Measurements from ENCODE around the gene LRRC1.

The LRRC1 gene

DNA sequence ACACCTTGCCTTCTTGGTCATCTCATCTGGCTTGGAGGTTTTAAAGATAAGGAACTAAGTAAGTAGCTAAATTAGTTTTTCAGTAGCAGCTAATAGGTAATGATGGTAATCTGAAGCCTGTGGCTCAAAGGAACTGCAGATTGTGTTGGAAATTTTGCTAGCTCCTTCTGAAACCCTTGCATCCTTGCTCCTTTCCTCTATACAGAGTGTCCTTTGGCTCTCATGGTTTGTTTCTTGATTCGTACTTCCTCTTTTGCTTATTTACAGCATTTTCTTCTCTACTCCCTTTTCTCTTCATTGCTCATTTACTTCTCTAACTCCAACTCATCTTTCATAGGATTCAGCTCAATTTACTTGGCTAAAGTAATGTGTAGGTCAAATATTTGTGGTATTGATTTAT lies 19.0 kb downstream of the LRRC1 start:
- in situ Hi-C loops (cut with MboI; ENCODE audit: low sequenced_read_pairs): no loop called here

- in situ Hi-C loops (cut with MboI; ENCODE audit: low sequenced_read_pairs): no loop called here
These were observed 19.5 kb downstream of the LRRC1 start for GRCh38 chr6:53814353-53814752.

DNA sequence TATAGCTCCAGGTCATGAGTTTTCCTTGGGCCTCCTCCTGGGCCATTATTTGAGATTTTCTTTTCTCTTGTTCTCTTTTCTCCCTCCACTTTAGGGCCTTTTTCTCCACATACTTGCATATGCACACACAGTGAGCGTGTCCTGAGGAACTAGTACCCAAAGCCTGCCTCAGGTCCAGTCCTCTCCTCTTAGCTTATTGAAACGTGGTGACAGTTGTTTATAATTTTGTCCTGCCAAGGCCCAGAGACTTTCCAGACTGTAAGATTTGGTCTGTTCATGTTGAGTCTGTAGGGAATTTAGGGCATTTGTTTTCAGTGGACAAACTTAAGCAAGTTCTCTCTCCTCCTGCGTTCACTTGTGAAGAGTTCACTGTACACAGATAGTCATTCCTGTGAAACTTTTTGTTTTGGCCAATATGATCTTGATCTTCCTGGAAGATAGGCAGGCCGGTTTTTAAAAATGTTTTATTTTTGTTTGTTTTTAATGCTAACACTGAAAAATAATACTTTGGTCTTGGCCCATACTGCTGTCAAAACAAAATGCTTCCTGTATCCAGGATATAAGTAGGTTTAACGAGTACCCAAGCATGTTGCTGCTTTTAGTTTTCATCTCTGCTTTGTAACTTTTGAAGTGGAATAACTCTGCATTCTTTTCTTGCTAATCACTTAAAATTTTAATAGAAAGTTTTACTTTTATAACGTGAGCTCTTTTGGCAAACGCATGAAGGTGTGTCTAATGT lies 20.7 kb downstream of the LRRC1 start:
- in situ Hi-C loops (cut with MboI; ENCODE audit: low sequenced_read_pairs): no loop called here

GRCh38 chr6:53818858-53819609 lies 24.2 kb downstream of the LRRC1 start:
- in situ Hi-C loops (cut with MboI; ENCODE audit: low sequenced_read_pairs): no loop called here

GRCh38 chr6:53822401-53823125 lies 27.8 kb downstream of the LRRC1 start:
- in situ Hi-C loops (cut with MboI; ENCODE audit: low sequenced_read_pairs): no loop called here

GRCh38 chr6:53824714-53825113 lies 29.9 kb downstream of the LRRC1 start:
- in situ Hi-C loops (cut with MboI; ENCODE audit: low sequenced_read_pairs): no loop called here

GRCh38 chr6:53825532-53826321 lies 30.9 kb downstream of the LRRC1 start:
- in situ Hi-C loops (cut with MboI; ENCODE audit: low sequenced_read_pairs): no loop called here

- in situ Hi-C loops (cut with MboI; ENCODE audit: low sequenced_read_pairs): no loop called here
These were observed 32.7 kb downstream of the LRRC1 start for GRCh38 chr6:53827531-53827930.

GRCh38 chr6:53828215-53828614 lies 33.4 kb downstream of the LRRC1 start:
- in situ Hi-C loops (cut with MboI; ENCODE audit: low sequenced_read_pairs): no loop called here

DNA sequence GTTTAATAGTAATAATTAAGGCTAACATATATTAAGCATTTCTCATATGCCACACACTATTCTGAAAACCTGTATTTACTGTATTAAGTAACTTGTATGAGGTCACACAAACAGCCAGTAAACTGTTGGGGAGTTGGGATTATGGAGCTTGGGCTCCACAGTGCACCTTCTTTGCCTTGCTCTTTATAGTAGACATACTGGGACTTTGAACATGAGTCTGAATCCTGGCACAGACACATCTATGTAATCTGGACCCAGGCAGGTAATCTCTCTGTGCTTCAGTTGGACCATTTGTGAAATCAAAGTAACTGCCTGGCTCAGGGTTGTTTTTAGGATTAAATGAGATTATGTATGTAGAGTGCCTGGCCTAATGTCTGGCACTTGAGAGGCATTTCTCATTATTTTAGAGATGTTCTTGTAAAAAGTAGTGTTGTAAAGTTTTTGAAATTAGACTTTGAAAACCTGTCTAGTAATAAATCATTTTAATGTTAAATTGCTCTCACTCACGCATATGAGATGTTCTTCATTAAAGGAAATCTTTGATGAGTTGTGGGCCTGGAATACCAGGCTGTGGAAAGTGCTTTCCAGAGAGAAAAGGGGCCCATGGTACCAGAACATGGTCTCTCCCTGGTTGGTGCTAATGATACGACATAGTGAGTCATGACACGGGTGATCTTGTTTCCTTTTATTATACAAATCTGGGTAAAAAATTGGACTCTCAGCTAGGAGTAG lies 34.3 kb downstream of the LRRC1 start:
- in situ Hi-C loops (cut with MboI; ENCODE audit: low sequenced_read_pairs): no loop called here

DNA sequence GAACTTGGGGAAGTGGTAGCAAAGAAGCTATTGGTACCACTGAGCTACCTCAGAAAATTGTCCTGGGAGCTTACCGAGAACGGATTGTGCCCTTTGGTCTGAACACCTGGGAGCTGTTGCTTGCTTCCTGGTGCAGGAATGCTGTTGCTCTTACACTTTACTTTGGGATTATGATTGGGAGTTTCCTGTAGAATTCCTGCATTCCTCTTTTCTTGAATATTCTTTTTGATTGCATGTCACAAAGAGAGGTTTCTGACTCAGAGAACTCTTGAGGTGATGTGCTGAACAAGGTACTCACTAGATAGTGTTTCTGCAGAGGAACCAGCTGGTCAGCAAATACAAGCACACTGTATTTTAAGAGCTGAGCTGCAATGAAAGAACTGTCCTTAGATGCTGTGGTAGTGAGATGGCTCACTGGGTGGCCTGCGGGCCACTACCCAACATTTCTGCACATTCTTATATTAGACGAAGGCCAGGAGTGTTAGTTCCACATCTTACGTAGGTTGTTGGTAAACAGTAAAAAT lies 35.0 kb downstream of the LRRC1 start:
- in situ Hi-C loops (cut with MboI; ENCODE audit: low sequenced_read_pairs): no loop called here

DNA sequence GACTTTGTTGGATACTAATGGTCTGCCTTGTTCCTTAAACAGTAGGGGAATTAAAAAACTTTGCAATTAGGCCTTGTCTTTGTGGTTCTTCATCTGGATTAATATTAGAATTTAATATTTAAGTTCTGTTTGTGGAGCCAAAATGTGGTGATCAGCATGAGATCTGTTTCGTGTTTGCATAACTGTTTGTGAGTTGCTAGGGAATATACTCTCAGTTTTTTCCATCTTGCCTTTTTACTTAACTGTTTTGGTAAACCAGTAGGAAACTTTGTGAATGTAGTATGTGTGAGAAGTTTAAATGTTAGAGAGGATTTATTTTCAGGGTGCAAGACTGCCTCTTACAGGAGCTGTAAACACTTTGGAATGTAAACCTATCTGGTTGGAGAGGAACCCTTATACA lies 35.6 kb downstream of the LRRC1 start:
- in situ Hi-C loops (cut with MboI; ENCODE audit: low sequenced_read_pairs): no loop called here

DNA sequence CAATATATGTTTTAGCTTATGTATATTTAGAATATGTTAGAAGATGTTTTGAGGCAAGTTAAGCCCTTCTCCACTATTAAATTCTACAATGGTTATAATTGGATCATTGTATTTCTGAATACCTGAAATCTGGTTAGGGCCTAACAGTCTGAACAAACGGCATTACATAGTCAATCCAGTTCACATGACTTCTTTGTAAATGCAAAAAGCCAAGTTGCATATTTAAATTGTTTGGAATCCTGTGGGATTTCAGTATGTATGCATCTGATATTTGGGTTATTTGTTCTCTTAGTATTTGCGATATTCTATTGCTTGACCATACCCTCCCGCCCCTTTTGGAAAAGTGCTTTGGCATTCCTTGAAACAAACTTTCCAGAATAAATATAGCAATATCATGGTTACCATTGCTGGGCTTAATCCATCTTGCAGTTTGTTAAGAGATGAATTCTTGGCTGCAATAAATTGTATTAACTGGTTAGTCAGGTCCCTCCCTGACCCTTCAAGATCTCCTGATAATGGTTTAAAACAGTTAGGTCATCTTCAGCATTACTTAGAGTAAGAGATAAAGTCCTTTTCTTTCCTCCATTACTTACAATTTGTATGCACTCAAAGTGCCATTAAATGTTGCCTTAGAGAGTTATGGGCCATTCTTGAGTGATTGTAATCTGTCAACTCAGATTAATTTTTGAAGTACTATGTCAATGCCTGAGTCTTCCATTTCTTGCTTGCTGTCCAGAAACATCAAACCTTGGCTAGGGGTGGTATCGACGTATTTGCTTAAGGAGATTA lies 36.5 kb downstream of the LRRC1 start:
- in situ Hi-C loops (cut with MboI; ENCODE audit: low sequenced_read_pairs): no loop called here

GRCh38 chr6:53831936-53832660 lies 37.3 kb downstream of the LRRC1 start:
- in situ Hi-C loops (cut with MboI; ENCODE audit: low sequenced_read_pairs): no loop called here

DNA sequence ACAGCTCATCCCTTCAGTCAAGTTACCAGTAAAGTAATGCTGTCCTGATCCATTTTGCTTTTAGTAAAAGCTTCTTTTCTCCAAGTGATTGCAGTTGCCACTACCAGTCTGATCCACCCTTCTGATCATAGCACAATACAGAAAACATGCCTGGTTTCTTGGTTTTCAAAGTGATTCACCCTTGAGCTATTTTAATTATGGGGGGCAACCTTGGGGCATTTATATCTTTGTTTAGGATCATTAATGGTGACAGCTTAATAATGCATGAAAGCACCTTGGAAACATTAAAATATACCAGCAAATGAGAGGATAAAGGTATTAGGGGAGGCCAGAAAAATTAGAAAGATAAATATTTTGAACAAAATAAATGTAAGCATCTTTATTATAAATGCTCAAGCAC lies 38.4 kb downstream of the LRRC1 start:
- in situ Hi-C loops (cut with MboI; ENCODE audit: low sequenced_read_pairs): no loop called here

GRCh38 chr6:53834132-53834531 lies 39.3 kb downstream of the LRRC1 start:
- in situ Hi-C loops (cut with MboI; ENCODE audit: low sequenced_read_pairs): no loop called here

GRCh38 chr6:53837865-53838769 lies 43.3 kb downstream of the LRRC1 start:
- in situ Hi-C loops (cut with MboI; ENCODE audit: low sequenced_read_pairs): no loop called here

DNA sequence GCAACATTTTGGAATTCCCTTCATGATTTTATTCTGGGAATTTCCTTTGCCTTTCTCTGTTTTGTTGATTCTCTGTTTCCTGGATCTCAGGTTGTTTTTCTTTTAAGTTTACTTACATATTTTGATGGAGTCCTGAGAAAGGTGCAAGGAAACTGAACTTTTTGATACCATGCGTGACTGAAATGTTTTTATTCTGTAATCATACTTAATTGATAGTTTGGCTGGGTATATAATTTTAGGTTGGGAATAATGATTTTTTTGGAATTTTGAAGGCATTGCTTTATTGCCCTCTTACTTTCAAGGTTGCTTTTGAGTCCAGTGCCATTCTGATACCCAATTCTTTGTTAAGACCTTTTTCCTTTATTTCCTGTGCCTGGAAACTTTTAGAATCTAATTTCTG lies 45.2 kb downstream of the LRRC1 start:
- in situ Hi-C loops (cut with MboI; ENCODE audit: low sequenced_read_pairs): no loop called here

All from HL-60/S4 (cell line).